ENCODE measurements around the gene PTPRU. TPM values are rescaled to one million over a fixed set of nuclear protein-coding genes. Genes with fewer than 3 reads are reported as not detected.

Gene PTPRU
- total RNA-seq, 6 experiments from 2014 or later, result 5.6 to 8.1 (median 7.0) TPM

- DNase-seq, result no peak
- no peak overlapping the region for H3K27ac Mint-ChIP-seq
Measured at GRCh38 chr1:29330089-29330488, 93.8 kb downstream of the PTPRU start.

GRCh38 chr1:29330856-29331255, 94.5 kb downstream of the PTPRU start:
- Mint-ChIP-seq H3K9me3 (no peaks in the 10 kb centered on the region), H3K4me3 (no peak overlapping the region), H3K27ac (no peak overlapping the region), H3K36me3 (ENCODE audit: low read depth) (no peaks in the 10 kb centered on the region), H3K4me1 (ENCODE audit: low read depth) (no peaks in the 10 kb centered on the region), H3K27me3 (ENCODE audit: insufficient read depth) (peaks cover 3% of the 10 kb centered on the region)
- TF ChIP-seq CTCF (IDR thresholded peaks at IDR 0.05), result no peak
- no peak for DNase-seq

More at GRCh38 chr1:29330089-29330488, 93.8 kb downstream of the PTPRU start:
- Mint-ChIP-seq H3K9me3 (no peaks in the 10 kb centered on the region), H3K36me3 (ENCODE audit: low read depth) (no peaks in the 10 kb centered on the region), H3K27me3 (ENCODE audit: insufficient read depth) (peaks cover 3% of the 10 kb centered on the region), H3K4me3 (no peak overlapping the region), H3K4me1 (ENCODE audit: low read depth) (no peaks in the 10 kb centered on the region)
- TF ChIP-seq CTCF (IDR thresholded peaks at IDR 0.05), result no peak

- no peak overlapping the region for H3K27ac Mint-ChIP-seq
- no peak for DNase-seq
- H3K27me3 Mint-ChIP-seq (ENCODE audit: insufficient read depth), result peaks cover 3% of the 10 kb centered on the region
- no peaks in the 10 kb centered on the region for H3K9me3 Mint-ChIP-seq
- H3K36me3 Mint-ChIP-seq (ENCODE audit: low read depth), result no peaks in the 10 kb centered on the region
- H3K4me1 Mint-ChIP-seq (ENCODE audit: low read depth), result no peaks in the 10 kb centered on the region
- no peak overlapping the region for H3K4me3 Mint-ChIP-seq
- no peak for TF ChIP-seq CTCF (IDR thresholded peaks at IDR 0.05)
Measured at GRCh38 chr1:29331309-29331708, 95.0 kb downstream of the PTPRU start.

GRCh38 chr1:29331729-29332128, 95.4 kb downstream of the PTPRU start:
- Mint-ChIP-seq H3K4me1 (ENCODE audit: low read depth) (no peaks in the 10 kb centered on the region), H3K27me3 (ENCODE audit: insufficient read depth) (peaks cover 6% of the 10 kb centered on the region), H3K27ac (no peak overlapping the region), H3K36me3 (ENCODE audit: low read depth) (no peaks in the 10 kb centered on the region), H3K4me3 (no peak overlapping the region), H3K9me3 (no peaks in the 10 kb centered on the region)
- no peak for DNase-seq
- TF ChIP-seq CTCF (IDR thresholded peaks at IDR 0.05), result no peak

GRCh38 chr1:29332204-29332603, 95.9 kb downstream of the PTPRU start:
- peak; percentile 14 for DNase-seq
- Mint-ChIP-seq H3K9me3 (no peaks in the 10 kb centered on the region), H3K36me3 (ENCODE audit: low read depth) (no peaks in the 10 kb centered on the region), H3K27me3 (ENCODE audit: insufficient read depth) (peaks cover 6% of the 10 kb centered on the region), H3K4me1 (ENCODE audit: low read depth) (no peaks in the 10 kb centered on the region), H3K27ac (no peak overlapping the region), H3K4me3 (no peak overlapping the region)
- TF ChIP-seq CTCF (IDR thresholded peaks at IDR 0.05), result peak; percentile 70

- Mint-ChIP-seq H3K4me3 (no peak overlapping the region), H3K27me3 (ENCODE audit: insufficient read depth) (peaks cover 9% of the 10 kb centered on the region), H3K36me3 (ENCODE audit: low read depth) (no peaks in the 10 kb centered on the region), H3K9me3 (no peaks in the 10 kb centered on the region), H3K27ac (no peak overlapping the region), H3K4me1 (ENCODE audit: low read depth) (no peaks in the 10 kb centered on the region)
- TF ChIP-seq CTCF (IDR thresholded peaks at IDR 0.05), result no peak
- DNase-seq, result no peak
Measured at GRCh38 chr1:29333008-29333407, 96.7 kb downstream of the PTPRU start.

All from HFFc6 (cell line).